Breast epithelium (tissue), 3 donors: ENCODE measurements around the gene LYL1.

Source experiments
- CTCF ChIP-seq, 3 donors: fragments of 450-650 bp; IDR thresholded peaks; one replicate each; pipeline ENCODE4 v1.5.1; 2016 to 2017; ENCODE audit warnings: antibody characterized with exemption in 3 of 3, mild to moderate bottlenecking in 3 of 3, moderate library complexity in 3 of 3
- POLR2AphosphoS5 ChIP-seq, 3 donors: sonication (generic); formaldehyde crosslinking; IDR thresholded peaks; one replicate each; pipeline ENCODE4 v1.6.1; 2017; ENCODE audit warnings: antibody characterized with exemption in 3 of 3

- TF ChIP-seq POLR2AphosphoS5 (IDR thresholded peaks at IDR 0.05) (no peak), CTCF (IDR thresholded peaks at IDR 0.05) (no peak)
Observed at GRCh38 chr19:13087795-13088537, 14.7 kb downstream of the LYL1 start.
